Muscle of arm (tissue), 12 donors: ENCODE data around the gene MORN1. TPM values are rescaled to one million over a fixed set of nuclear protein-coding genes. Genes with fewer than 3 reads are reported as not detected.

Experiments
- DNase-seq: peaks from one replicate; pipeline ENCODE4 v3.0.0-alpha.2; 2013
- polyA plus RNA-seq, 12 donors: library from polyadenylated mRNA; unstranded; fragments of 120-200 nt; gene quantifications; one replicate each; pipeline ENCODE4 v1.2.1, GENCODE V29; 2013; ENCODE audit not compliant: insufficient read length in 12 of 12

The MORN1 gene
- polyA plus RNA-seq, 12 donors = 4.4 to 9.4 (median 5.7) TPM; not detected in 1

GRCh38 chr1:2386636-2387611 is 4.4 kb downstream of the MORN1 start:
- no peak for DNase-seq

GRCh38 chr1:2385606-2386280 is 5.6 kb downstream of the MORN1 start:
- DNase-seq = no peak

- no peak for DNase-seq
Measured at GRCh38 chr1:2384941-2385481, 6.3 kb downstream of the MORN1 start.

- DNase-seq = no peak
Measured at GRCh38 chr1:2384130-2384860, 7.1 kb downstream of the MORN1 start.

GRCh38 chr1:2383576-2383975 is 7.8 kb downstream of the MORN1 start:
- no peak for DNase-seq

- no peak for DNase-seq
Measured at GRCh38 chr1:2382621-2383361, 8.6 kb downstream of the MORN1 start.

- DNase-seq = peak; percentile 85
Measured at GRCh38 chr1:2381741-2382620, 9.4 kb downstream of the MORN1 start.

GRCh38 chr1:2380816-2381591 is 10.3 kb downstream of the MORN1 start:
- no peak for DNase-seq

GRCh38 chr1:2379733-2380404 is 11.5 kb downstream of the MORN1 start:
- DNase-seq = no peak

- DNase-seq = no peak
Measured at GRCh38 chr1:2378956-2379732, 12.2 kb downstream of the MORN1 start.

- no peak for DNase-seq
Measured at GRCh38 chr1:2378441-2378851, 12.9 kb downstream of the MORN1 start.

- no peak for DNase-seq
Measured at GRCh38 chr1:2377751-2378440, 13.5 kb downstream of the MORN1 start.

- DNase-seq = no peak
Measured at GRCh38 chr1:2376931-2377672, 14.3 kb downstream of the MORN1 start.

- no peak for DNase-seq
Measured at GRCh38 chr1:2376261-2376741, 15.1 kb downstream of the MORN1 start.

GRCh38 chr1:2375923-2376260 is 15.5 kb downstream of the MORN1 start:
- DNase-seq = no peak

GRCh38 chr1:2375246-2375922 is 16.0 kb downstream of the MORN1 start:
- no peak for DNase-seq
